NCI-H345 (cell line): ENCODE measurements around the gene TMEM109.
A peak's percentile ranks its signal among the peaks of the same experiment; 100 is the strongest.

Source experiments
- DNase-seq: peaks from one replicate; lab custom pipeline; 2025; lab: John Stamatoyannopoulos, UW

Gene TMEM109, protein sequence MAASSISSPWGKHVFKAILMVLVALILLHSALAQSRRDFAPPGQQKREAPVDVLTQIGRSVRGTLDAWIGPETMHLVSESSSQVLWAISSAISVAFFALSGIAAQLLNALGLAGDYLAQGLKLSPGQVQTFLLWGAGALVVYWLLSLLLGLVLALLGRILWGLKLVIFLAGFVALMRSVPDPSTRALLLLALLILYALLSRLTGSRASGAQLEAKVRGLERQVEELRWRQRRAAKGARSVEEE

DNA sequence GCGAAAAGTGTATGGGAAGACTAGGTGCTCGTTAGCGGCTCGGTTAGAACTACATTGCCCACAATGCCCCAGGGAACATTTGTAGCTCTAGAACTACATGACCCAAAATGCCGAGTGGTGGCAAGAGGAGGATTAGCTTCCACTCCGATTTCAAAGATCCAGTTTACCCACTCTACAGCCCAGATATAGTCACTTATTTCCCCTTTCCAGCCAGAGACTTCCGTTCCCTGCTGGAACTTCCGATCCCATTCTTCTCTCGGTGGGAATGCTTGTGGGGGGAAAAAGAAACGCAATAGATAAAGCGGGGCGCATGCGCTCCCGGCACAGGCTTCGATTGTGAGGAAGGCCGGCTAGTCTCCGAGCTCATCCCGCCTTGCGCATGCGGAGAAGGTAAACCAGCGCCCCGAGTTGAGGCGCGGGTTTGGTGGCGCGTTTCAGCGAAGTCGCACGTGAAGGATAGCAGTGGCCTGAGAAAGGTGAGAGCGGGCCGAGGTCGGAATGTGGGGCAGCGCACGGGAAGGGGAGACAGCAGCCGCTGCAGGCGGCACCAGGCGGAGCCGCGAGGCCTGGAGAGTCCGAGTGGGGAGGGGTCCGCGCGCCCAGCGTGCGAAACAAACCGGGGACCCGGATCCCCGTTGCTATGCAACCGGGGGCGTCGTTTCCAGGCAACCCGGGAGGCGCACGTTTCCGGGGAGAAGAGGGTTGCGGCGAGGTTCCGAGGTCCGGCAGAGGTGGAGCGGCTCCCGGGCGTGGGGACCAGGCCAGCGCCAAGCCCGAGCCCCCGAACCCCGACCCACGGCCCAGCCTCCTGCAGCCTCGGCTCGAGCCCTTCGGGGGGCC is at the start of gene TMEM109:
Gene TMEM109 (plus strand): TSS at position 366 of the 840 bp plus-strand sequence. CDS start 5,536 bp downstream, outside the sequence.
- peak; percentile 90 for DNase-seq

DNA sequence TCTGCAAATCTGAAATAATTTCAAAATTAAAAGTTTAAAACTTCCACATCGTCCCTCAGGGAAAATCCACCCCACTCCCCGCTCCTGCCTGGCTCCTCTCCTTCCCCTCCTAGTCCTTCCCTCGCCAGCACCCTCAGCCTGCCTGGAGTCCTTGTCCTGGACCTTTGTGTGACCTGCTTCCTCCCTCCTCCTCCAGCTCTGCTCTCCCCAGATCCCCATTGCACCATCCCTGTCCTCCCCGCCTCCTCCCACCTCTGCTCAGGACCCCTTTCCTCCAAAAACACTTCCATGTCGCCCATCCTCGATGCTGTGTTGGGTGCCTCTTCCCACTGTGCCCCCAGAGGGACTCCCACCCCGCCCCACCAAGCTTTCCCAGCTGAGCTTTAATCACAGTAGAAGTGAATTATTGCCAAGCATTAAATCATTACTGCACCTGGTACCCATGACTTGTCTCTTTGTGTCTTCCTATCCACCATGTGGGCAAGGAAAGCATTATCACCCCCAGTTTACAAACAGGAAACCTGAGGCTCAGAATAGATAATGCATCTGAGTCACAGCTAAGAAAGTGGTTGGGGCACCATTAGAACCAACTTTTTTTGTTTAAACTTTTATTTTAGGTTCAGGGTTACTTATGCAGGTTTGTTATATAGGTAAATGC is 49.0 kb upstream of the TMEM109 start:
- no peak for DNase-seq

DNA sequence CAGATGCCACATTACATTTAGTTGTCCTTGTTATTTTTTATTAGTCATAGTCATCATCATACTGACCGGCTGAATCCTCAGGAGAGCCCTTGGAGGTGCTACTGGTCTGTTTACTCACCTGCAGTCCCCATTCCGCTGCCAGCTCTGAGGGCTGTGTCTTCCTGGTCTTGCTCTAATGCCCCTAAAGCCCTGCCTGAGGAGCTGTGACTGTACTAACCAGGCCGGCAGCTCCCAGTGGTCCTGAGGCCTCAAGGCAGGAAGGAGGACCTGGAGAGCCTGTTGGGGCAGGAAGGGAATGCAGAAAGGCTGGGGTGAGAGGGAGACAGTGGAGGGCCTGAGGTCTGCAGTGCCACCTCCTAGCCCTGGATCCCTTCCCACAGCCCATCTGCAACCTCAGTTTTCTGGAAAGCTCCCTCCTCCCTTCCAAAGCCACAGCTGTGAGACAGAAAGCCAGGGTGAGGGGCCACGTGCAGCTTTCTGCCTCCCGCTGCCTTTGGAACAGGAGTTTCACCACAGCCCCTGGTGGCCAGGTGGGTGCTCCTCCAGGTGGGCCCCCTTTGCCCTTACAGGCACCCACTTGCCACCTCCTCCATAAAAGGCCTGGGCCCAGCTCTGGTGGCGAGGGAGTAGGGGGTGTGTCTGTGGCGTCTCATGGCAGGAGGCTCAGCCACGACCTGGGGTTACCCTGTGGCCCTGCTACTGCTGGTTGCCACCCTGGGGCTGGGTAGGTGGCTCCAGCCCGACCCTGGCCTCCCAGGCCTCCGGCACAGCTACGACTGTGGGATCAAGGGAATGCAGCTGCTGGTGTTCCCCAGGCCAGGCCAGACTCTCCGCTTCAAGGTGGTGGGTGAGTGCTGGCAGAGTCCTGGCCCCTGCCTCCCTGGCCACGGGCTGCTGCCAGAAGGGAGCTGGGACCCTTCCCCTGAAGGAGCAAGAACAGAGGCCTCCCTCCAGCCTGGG is 46.8 kb upstream of the TMEM109 start, which contains the start of gene ZP1:
Gene ZP1 (plus strand): TSS at position 632 of the 960 bp plus-strand sequence. CDS start 20 bp downstream, at position 652.
- peak; percentile 9 for DNase-seq

DNA sequence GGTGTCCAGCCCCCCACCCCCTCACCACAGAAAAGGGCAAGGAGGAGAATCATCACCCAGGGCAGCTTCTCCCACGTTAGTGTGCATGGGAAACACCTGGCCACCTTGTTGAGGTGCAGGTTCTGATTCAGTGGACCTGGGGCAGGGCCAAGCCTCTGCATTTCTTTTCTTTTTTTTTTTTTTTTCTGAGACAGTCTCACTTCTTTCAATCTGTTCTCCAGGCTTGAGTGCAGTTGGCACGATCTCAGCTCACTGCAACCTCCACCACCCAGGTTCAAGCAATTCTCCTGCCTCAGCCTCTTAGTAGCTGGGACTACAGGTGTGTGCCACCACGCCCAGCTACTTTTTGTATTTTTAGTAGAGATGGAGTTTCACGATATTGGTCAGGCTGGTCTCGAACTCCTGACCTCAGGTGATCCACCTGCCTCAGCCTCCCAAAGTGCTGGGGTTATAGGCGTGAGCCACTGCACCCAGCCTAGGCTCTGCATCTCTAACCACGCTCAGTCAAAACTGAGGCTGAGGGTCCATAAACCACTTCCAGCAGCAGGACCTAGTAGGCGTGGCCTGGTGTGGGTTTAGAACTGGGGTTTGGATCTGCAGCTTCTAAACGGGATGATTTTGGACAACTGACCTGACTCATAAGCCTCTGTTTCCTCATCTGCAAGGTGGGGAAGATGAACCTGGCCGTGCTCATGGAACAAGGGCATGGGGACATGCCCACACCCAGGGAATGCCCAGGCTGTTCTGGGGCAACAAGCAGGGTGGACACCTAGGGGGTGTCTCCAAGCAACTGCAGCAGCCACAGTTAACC is 45.9 kb upstream of the TMEM109 start:
- no peak for DNase-seq

DNA sequence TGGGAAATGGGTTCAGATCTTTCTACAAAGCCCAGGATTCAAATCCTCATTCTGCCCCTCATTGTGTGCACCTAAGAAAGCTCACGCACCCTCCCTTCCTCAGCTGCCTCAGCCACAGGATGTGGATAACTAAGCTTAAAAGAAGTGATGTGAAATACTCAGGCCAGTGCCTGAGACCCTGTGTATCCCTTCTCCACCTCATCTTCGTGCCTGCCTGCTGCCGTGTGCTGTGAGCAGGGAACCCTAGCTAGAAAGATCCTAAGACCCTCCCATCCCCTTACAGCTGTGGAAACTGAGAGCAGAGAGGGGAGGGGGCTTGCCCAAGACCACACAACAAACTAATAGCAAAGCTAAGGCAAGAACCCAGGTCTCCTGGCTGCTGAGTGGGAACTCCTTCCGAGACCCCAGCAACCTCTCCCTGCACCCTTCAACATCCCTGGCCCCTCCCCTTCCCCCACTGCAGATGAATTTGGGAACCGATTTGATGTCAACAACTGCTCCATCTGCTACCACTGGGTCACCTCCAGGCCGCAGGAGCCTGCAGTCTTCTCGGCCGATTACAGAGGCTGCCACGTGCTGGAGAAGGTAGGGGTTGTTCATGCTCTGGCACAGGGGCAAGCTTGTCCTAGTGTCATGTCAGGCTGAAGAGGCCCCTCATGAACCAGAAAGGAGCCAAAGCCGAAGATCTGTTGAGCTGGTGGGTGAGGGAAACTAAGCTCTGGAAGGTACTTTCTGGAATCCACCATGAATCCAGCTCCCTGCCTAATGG is 45.1 kb upstream of the TMEM109 start:
- no peak for DNase-seq

DNA sequence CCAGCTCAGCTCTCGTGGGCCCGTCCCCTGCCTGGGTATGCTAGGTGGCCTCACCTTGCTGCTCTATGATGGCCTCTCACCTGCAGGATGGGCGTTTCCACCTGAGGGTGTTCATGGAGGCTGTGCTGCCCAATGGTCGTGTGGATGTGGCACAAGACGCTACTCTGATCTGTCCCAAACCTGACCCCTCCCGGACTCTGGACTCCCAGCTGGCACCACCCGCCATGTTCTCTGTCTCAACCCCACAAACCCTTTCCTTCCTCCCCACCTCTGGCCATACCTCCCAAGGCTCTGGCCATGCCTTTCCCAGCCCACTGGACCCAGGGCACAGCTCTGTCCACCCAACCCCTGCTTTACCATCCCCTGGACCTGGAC is 44.5 kb upstream of the TMEM109 start:
- DNase-seq, result no peak

DNA sequence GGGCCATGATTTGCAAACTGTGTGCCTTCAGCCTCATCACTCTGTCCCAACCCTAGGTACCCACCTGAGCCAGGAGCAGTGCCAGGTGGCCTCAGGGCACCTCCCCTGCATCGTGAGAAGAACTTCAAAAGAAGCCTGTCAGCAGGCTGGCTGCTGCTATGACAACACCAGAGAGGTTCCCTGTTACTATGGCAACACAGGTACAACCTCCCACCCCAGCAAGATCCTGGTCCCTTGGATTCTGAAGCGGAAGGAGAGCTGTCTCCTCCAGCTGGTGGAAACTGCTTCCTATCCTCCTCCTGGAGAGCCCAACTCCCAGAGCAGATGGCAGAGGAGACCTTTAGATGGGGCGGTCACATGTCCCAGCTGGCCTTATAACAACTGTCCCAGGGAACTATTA is 43.7 kb upstream of the TMEM109 start:
- no peak for DNase-seq

DNA sequence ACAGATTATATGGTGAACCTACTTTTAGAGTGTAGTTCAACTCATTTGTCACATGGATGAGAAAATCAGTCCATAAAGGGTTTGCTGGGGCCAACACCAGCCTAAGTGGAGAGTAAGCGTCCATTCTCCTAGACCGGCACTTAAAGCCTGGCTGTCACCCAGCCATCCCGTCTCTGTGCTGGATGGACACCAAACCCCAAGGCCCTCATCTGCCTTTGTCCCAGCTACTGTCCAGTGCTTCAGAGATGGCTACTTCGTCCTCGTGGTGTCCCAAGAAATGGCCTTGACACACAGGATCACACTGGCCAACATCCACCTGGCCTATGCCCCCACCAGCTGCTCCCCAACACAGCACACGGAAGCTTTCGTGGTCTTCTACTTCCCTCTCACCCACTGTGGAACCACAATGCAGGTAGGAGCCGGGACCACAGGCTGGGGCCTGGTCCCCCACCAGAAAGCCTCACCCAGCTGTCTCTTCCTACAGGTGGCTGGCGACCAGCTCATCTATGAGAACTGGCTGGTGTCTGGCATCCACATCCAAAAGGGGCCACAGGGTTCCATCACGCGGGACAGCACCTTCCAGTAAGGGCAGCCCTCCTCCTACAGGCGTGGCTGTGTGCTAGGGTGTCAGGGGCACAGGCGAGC is 43.1 kb upstream of the TMEM109 start:
- DNase-seq, result no peak

DNA sequence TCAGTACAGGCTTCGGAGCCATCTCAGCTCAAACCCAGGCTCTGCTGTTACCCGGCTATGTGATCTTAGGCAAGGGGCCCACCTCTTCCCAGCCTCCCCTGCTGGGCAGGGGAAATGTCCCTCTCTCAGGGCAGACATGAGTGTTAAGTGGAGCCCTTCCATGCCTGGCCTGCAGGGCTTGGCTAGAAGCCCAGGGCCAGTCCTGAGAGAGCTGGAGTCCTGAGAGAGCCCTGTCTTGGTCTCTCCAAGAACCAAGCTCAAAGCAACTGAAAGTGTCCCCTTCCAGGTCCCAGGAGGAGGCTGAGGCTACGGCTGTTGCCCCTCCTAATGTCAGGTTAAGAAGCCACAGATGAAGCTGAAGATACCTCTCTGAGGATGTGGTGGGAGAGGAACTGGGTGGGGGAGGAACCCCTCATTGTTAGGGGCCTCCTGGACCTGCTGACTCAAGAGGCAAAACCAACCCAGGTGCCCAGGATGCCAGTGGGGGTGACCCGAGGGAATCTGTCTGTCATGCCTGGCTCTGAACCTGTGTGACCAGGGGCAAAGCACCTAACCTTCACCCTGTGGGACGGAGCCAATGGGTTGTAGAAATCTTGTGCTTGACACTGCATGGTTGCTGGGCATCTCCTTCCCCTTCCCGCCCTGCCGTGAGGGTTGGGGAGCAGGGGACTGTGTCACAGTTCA is 42.4 kb upstream of the TMEM109 start:
- DNase-seq, result no peak

DNA sequence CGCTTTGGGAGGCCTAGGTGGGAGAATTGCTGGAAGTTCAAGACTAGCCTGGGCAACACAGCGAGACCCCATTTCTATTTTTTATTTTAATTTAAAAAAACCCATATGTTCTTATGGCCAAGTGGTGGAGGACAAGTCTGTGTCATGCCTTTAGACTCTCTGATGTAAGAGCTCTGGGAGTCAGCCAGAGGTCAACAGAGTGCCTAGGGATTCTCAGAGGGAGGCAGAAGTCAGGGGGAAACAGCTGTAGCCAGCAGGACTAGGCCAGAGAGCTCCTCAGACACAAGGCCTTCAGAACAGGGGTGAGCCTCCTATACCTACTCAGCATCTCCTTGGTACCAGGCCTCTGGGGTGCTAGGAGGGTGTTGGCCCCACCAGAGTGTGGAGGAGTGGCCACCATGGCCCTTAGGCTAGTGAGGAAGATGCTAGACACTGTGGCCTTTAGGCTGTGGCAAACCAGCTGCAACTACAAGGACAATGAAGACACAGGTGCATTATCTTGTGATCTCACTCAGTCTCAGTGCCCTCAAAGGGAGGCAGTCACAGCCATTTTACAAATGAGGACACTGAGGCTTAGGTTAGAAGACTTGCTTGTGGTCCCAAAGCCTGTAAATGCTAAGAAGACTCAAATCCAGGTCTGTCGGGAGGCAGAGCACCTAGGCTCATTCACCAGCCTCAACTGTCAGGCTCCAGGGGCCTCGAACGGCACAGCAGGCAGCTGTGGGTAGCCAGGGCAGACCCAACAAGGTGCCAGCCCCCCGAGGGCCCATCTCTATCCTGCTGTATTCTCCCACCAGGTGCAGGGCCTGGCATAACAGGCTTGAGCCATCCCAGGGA is 41.6 kb upstream of the TMEM109 start:
- no peak for DNase-seq

DNA sequence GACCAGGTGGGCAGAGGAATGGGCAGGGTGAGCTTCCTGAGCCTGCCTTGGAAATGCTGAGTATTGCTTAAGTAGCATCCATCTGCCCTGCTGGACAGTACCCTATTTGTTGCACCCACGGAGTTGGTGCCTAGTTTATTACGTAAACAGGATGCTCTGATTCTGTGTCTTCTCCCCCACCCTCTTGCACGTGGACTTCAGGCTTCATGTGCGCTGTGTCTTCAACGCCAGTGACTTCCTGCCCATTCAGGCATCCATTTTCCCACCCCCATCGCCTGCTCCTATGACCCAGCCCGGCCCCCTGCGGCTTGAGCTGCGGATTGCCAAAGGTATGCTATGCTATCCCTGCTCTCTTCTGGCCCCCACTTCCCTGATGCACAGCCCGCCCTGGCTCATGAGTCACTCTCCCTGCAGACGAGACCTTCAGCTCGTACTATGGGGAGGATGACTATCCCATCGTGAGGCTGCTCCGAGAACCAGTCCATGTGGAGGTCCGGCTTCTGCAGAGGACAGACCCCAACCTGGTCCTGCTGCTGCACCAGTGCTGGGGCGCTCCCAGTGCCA is 40.9 kb upstream of the TMEM109 start:
- no peak for DNase-seq

DNA sequence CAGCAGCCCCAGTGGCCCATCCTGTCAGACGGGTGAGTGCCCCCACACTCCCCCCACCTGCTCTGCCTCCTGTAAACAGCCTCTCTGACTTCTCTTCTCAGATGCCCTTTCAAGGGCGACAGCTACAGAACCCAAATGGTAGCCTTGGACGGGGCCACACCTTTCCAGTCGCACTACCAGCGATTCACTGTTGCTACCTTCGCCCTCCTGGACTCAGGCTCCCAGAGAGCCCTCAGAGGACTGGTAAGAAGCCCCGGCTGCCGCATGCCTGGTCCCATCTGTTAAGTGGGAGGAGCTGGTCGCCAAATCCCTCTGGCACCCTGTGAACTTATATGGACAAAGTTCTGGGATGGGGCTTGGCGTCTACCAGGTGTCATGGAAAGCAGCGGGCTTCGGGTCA is 40.4 kb upstream of the TMEM109 start:
- DNase-seq, result no peak

DNA sequence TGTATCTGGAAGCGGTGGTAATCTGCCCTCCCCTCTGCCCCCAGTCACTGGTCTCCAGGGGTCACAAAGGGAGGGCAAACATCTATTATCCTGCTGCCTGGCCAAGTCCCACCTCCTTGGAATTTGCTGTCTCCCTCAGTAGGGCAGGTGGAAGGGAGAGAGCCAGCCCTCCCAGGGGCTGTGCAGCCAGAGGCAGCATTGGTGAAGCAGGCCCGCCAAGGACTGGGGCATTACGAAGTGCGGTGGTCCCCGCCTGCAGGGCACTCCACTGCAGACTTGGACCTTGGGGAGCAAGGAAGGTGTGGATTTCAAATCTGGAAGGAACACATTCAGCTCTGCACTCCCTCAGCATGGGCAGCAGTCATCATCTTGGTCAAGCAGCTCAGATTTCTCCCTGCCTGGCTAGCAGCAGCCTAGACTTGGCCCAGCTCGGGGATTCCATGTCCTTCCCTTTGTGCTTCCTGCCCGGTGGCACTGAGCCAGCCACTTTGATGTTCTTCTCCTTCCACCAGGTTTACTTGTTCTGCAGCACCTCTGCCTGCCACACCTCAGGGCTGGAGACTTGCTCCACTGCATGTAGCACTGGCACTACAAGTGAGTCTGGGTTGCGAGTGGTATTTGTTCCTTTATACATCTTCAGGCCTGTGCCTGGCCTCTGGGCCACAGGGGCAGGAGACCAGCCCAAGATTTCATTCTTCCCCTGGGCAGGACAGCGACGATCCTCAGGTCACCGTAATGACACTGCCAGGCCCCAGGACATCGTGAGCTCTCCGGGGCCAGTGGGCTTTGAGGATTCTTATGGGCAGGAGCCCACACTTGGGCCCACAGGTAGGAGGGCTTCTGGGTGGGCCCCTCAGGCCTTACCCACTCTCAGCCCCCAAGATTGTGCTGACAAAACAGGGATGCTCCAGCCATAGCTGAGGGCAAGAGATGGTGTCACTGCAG is 39.3 kb upstream of the TMEM109 start:
- no peak for DNase-seq

DNA sequence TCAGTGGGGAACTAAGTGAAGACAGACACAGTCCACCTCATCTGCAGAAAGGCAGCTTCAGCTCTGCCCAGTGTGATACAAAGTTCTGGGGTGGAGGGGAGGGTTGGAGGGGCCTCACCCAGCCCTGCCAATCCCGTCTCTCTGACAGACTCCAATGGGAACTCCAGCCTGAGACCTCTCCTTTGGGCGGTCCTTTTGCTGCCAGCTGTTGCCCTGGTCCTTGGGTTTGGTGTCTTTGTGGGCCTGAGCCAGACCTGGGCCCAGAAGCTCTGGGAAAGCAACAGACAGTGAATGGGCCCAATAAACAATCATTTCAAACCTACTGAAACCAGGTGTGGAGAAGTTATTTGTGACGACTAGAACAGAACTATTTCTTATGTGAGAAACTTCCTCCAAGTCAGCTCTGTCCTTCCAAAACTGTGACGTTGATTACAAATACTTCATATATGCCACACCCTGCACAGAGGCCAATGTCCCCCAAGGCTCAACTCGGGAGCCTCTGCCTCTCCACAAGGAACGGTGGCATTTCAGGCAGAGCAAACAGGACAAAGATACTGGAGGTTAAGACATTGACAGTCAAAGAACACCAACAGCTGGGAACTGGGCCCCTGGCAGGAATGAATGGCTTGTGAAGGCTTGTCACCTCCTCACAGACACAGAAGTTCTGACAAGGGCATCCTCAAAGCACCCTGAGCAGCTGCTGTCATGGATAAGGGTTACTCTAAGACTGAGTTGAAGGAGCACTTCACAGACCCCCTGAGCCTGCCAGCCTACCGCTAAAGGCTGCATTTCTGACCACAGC is 38.4 kb upstream of the TMEM109 start:
- no peak for DNase-seq

DNA sequence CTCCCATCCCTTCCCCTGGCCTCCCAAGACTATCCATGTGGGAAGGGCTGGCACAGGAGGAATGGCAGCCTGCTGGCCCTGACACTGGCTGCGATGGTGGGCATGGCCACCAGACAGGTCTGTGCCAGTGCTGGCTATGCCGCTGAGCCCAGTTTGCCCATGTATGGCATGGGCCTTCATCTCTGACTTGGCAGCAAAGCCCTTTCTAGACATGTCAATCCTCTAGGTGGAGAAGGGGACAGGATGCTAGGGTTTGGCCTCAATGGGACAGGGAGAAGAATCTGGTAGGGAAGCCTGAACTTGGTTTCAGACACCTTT is 37.8 kb upstream of the TMEM109 start:
- no peak for DNase-seq
